Fibroblast of mammary gland (primary cell): ENCODE measurements around the gene LDAH.

Experiments
- DNase-seq: peaks from one replicate; pipeline ENCODE4 v3.0.0-alpha.2; 2010; ENCODE audit warnings: low read depth
- H3K4me3 ChIP-seq: 2 replicates; pipeline ENCODE4 v1.5.1; 2011; ENCODE audit warnings: low read depth, mild to moderate bottlenecking, low read length, moderate library complexity; ENCODE audit not compliant: control insufficient read depth
- CTCF ChIP-seq: conservative IDR thresholded peaks from 2 replicates; pipeline ENCODE4 v1.5.1; 2011; ENCODE audit warnings: low read depth, low read length, inconsistent platforms; ENCODE audit not compliant: control insufficient read depth, insufficient read depth

The LDAH gene

GRCh38 chr2:20668871-20669475, 153.9 kb downstream of the LDAH start:
- H3K4me3 ChIP-seq = no peak overlapping the region
- no peak for DNase-seq
- no peak for TF ChIP-seq CTCF

GRCh38 chr2:20668451-20668850, 154.4 kb downstream of the LDAH start:
- DNase-seq = no peak
- no peak for TF ChIP-seq CTCF
- H3K4me3 ChIP-seq = no peak overlapping the region

GRCh38 chr2:20667531-20668401, 155.1 kb downstream of the LDAH start:
- TF ChIP-seq CTCF = no peak
- no peak overlapping the region for H3K4me3 ChIP-seq
- no peak for DNase-seq

GRCh38 chr2:20667151-20667530, 155.8 kb downstream of the LDAH start:
- DNase-seq = no peak
- no peak overlapping the region for H3K4me3 ChIP-seq
- no peak for TF ChIP-seq CTCF

- no peak for TF ChIP-seq CTCF
- DNase-seq = no peak
- H3K4me3 ChIP-seq = peak within 1 kb of the TSS; percentile 9
These were observed 156.4 kb downstream of the LDAH start, which contains the start of gene GDF7 for GRCh38 chr2:20666304-20667150. GDF7 (plus strand) TSS chr2:20667144; CDS start chr2:20667240, 96 bp downstream.

GRCh38 chr2:20666005-20666303, 156.9 kb downstream of the LDAH start:
- no peak for DNase-seq
- peak overlapping the region; percentile 9 for H3K4me3 ChIP-seq
- TF ChIP-seq CTCF = no peak
